ENCODE measurements around the gene MEX3D. TPM values are rescaled to one million over a fixed set of nuclear protein-coding genes. Genes with fewer than 3 reads are reported as not detected.
"Not testable (repeated sequence)": the region's sequence is repeated elsewhere in the genome, so short reads cannot be mapped to it uniquely, and the experiment has no call there.

MEX3D gene
- total RNA-seq, 2 donors from 2014 or later = 2.7 to 3.3 TPM

GRCh38 chr19:1522838-1523237, 45.3 kb downstream of the MEX3D start:
- no peak overlapping the region for H3K4me3 Mint-ChIP-seq
- H3K27ac Mint-ChIP-seq = no peak overlapping the region
- no peaks in the 10 kb centered on the region for H3K9me3 ChIP-seq (ENCODE audit: control insufficient read depth, low read length, poor library complexity, severe bottlenecking)
- peaks cover 8% of the 10 kb centered on the region for H3K36me3 Mint-ChIP-seq (ENCODE audit: low read depth)
- peaks cover 9% of the 10 kb centered on the region for H3K4me1 Mint-ChIP-seq
- peaks cover 31% of the 10 kb centered on the region for H3K27me3 Mint-ChIP-seq
- no peak for ATAC-seq
- no peak for DNase-seq

GRCh38 chr19:1522061-1522460, 46.1 kb downstream of the MEX3D start:
- H3K9me3 ChIP-seq (ENCODE audit: control insufficient read depth, low read length, poor library complexity, severe bottlenecking) = no peaks in the 10 kb centered on the region
- Mint-ChIP-seq H3K4me3 (no peak overlapping the region), H3K36me3 (ENCODE audit: low read depth) (peaks cover 8% of the 10 kb centered on the region), H3K27me3 (peaks cover 26% of the 10 kb centered on the region), H3K4me1 (peaks cover 9% of the 10 kb centered on the region), H3K27ac (no peak overlapping the region)
- DNase-seq (no peak), ATAC-seq (no peak)

GRCh38 chr19:1521636-1522035, 46.5 kb downstream of the MEX3D start:
- H3K4me3 Mint-ChIP-seq = no peak overlapping the region

DNA sequence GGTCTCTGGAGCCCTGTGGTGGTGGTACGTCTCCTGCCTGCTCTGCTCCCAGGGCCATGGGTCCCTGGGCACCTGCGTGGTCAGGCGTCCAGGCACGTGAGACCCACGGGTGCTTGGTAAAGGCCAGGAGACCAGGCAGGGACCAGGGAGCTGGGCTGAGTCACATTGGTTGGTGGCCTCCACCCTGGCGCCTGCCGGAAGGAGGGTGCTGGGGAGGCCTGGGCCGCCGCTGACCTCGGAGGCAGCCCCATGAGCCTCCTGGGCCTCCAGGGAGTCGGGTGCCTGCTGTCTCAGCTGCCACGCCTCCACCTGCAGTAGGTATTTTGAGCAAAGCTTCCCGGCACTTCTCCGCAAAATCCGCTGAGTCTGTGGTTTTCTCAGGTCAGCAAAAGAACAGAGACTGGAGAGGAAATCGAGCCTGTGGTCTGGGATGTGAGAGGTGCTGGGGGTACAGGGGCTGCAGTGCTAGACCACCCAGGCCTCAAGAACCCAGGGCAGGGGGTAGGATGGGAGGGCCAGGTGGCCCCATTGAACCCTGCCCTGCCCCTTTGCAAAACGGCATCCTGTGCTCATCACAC, 47.8 kb downstream of the MEX3D start:
- ATAC-seq = no peak
- H3K4me3 Mint-ChIP-seq = no peak overlapping the region
- DNase-seq = no peak

More at GRCh38 chr19:1521636-1522035, 46.5 kb downstream of the MEX3D start:
- Mint-ChIP-seq H3K27me3 (peaks cover 23% of the 10 kb centered on the region), H3K36me3 (ENCODE audit: low read depth) (peaks cover 8% of the 10 kb centered on the region), H3K27ac (no peak overlapping the region), H3K4me1 (peaks cover 9% of the 10 kb centered on the region)
- no peak for DNase-seq
- no peak for ATAC-seq
- H3K9me3 ChIP-seq (ENCODE audit: control insufficient read depth, low read length, poor library complexity, severe bottlenecking) = no peaks in the 10 kb centered on the region

GRCh38 chr19:1519802-1520201, 48.3 kb downstream of the MEX3D start:
- not testable (repeated sequence) for ATAC-seq; H3K4me1 Mint-ChIP-seq; H3K4me3 Mint-ChIP-seq; DNase-seq; H3K36me3 Mint-ChIP-seq (ENCODE audit: low read depth); H3K27me3 Mint-ChIP-seq; H3K9me3 ChIP-seq (ENCODE audit: control insufficient read depth, low read length, poor library complexity, severe bottlenecking); H3K27ac Mint-ChIP-seq

More for the DNA sequence above, 47.8 kb downstream of the MEX3D start:
- peaks cover 9% of the 10 kb centered on the region for H3K4me1 Mint-ChIP-seq
- peaks cover 11% of the 10 kb centered on the region for H3K27me3 Mint-ChIP-seq
- H3K36me3 Mint-ChIP-seq (ENCODE audit: low read depth) = peaks cover 8% of the 10 kb centered on the region
- H3K27ac Mint-ChIP-seq = no peak overlapping the region
- H3K9me3 ChIP-seq (ENCODE audit: control insufficient read depth, low read length, poor library complexity, severe bottlenecking) = no peaks in the 10 kb centered on the region

DNA sequence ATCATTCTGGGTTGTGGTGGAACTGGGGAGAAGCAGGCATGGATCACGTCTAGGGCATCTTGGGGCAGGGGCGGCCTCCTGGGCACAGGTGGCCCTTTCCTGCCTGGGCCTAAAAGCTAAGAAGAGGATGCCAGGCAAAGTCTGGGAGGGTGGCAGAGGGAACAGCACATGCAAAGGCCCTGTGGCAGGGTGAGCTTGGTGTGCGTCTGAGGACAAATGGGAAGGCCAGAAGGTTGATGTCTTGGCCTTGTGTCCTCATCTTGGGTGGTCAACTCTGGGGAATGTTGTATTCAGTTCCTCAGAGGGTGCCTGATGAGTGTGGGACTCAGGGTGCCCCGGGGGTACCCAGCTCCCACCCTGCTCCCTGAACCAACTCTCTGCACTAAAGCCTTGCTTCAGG, 49.7 kb downstream of the MEX3D start:
- no peak for ATAC-seq
- Mint-ChIP-seq H3K27me3 (no peaks in the 10 kb centered on the region), H3K4me1 (peaks cover 2% of the 10 kb centered on the region), H3K27ac (no peak overlapping the region), H3K4me3 (no peak overlapping the region), H3K36me3 (ENCODE audit: low read depth) (no peaks in the 10 kb centered on the region)
- no peak for DNase-seq
- no peaks in the 10 kb centered on the region for H3K9me3 ChIP-seq (ENCODE audit: control insufficient read depth, low read length, poor library complexity, severe bottlenecking)

DNA sequence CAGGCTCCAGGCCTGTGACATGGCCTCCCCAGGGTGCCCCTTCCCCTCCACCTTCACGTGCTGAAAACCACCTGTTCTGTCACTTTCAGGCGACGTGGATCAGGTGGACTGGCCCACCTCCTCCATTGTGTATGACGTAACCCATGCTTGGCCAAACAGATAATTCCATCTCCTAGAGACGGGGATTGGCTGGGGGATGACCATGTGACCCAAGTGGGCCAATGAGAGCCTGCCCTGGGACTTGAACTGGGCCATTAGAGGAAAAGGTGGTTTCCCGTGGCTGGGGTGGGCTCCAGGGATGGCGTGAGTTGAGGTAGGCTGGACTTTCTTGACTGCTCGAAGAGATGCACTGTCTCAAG, 51.8 kb downstream of the MEX3D start:
- Mint-ChIP-seq H3K27ac (no peak overlapping the region), H3K27me3 (no peaks in the 10 kb centered on the region), H3K36me3 (ENCODE audit: low read depth) (no peaks in the 10 kb centered on the region), H3K4me3 (peak overlapping the region; percentile 47), H3K4me1 (peaks cover 2% of the 10 kb centered on the region)
- H3K9me3 ChIP-seq (ENCODE audit: control insufficient read depth, low read length, poor library complexity, severe bottlenecking) = no peaks in the 10 kb centered on the region
- DNase-seq (no peak), ATAC-seq (no peak)

DNA sequence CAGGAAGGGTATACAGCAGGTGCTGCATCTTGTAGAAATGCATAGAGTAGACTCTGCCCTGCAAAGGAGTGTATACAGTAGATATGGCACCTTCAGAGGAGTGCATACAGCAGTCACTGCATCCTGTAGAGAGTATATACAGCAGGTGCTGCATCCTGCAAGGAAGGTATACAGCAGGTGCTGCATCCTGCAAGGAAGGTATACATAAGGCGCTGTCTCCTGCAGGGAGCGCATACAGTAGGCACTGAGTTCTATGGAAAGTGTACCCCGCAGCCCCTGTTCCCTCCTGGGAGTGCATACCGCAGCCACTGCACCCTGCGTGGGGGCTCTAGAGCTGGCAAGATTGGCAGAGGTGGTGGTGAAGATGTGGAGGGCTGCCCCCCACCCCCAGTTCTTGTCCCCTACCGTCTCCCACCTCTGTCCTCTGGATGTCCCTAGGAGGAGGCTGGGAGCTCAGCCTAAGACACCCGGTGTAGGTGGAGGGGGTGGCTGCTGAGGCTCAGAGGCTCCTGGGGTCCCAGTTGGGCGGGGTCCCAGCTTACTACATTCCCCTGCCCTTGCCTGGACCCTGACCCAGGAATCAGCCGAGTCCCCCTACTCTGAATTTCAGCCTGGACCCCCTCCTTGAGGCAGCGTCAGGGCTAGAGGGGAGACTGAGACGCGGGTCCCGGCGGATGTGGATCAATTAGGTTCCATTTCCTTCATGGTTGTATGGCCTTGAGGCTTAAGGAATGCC, 53.0 kb downstream of the MEX3D start:
- Mint-ChIP-seq H3K27me3 (no peaks in the 10 kb centered on the region), H3K27ac (no peak overlapping the region), H3K36me3 (ENCODE audit: low read depth) (no peaks in the 10 kb centered on the region), H3K4me3 (no peak overlapping the region), H3K4me1 (peaks cover 2% of the 10 kb centered on the region)
- no peak for DNase-seq
- no peaks in the 10 kb centered on the region for H3K9me3 ChIP-seq (ENCODE audit: control insufficient read depth, low read length, poor library complexity, severe bottlenecking)
- no peak for ATAC-seq

DNA sequence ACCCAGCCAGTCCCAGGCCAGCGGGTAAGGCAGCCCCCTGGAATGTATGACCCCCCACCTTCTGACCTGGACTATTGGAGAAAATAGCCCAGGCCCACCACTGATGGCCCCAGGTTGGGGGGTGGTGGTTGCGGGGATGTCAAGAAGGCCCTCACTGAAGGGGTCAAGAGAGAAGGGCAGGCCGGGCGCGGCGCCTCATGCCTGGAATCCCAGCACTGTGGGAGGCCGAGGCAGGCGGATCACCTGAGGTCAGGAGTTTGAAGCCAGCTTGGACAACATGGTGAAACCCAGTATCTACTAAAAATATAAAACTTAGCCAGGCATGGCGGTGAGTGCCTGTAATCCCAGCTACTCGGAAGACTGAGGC, 53.8 kb downstream of the MEX3D start:
- peaks cover 2% of the 10 kb centered on the region for H3K4me1 Mint-ChIP-seq
- H3K4me3 Mint-ChIP-seq = peak overlapping the region; percentile 70

GRCh38 chr19:1513499-1514294, 54.4 kb downstream of the MEX3D start:
- Mint-ChIP-seq H3K36me3 (ENCODE audit: low read depth) (peaks cover 4% of the 10 kb centered on the region), H3K27ac (no peak overlapping the region), H3K27me3 (no peaks in the 10 kb centered on the region), H3K4me3 (peak overlapping the region; percentile 70), H3K4me1 (peaks cover 2% of the 10 kb centered on the region)
- H3K9me3 ChIP-seq (ENCODE audit: control insufficient read depth, low read length, poor library complexity, severe bottlenecking) = no peaks in the 10 kb centered on the region
- ATAC-seq (peak; percentile 70), DNase-seq (peak; percentile 54 to 65 (median 64))

More for the DNA sequence above, 53.8 kb downstream of the MEX3D start:
- Mint-ChIP-seq H3K27ac (no peak overlapping the region), H3K36me3 (ENCODE audit: low read depth) (peaks cover 4% of the 10 kb centered on the region), H3K27me3 (no peaks in the 10 kb centered on the region)
- DNase-seq = no peak
- no peak for ATAC-seq
- H3K9me3 ChIP-seq (ENCODE audit: control insufficient read depth, low read length, poor library complexity, severe bottlenecking) = no peaks in the 10 kb centered on the region

GRCh38 chr19:1512671-1513498, 55.2 kb downstream of the MEX3D start, which contains the start of gene ADAMTSL5:
TSS of gene ADAMTSL5 (minus strand) at chr19:1513019. CDS start at chr19:1510943, 2,076 bp downstream.
- peak; percentile 71 for ATAC-seq
- peak within 1 kb of the TSS; percentile 11 for H3K27ac Mint-ChIP-seq
- DNase-seq = peak; percentile 34 to 50 (median 39)
- H3K9me3 ChIP-seq (ENCODE audit: control insufficient read depth, low read length, poor library complexity, severe bottlenecking) = no peaks in the 10 kb centered on the region
- H3K4me3 Mint-ChIP-seq = peak within 1 kb of the TSS; percentile 80
- H3K4me1 Mint-ChIP-seq = peaks cover 4% of the 10 kb centered on the region
- H3K27me3 Mint-ChIP-seq = no peaks in the 10 kb centered on the region
- H3K36me3 Mint-ChIP-seq (ENCODE audit: low read depth) = peaks cover 4% of the 10 kb centered on the region

- ATAC-seq (no peak), DNase-seq (no peak)
- H3K4me1 Mint-ChIP-seq = peaks cover 8% of the 10 kb centered on the region
- H3K36me3 Mint-ChIP-seq (ENCODE audit: low read depth) = peaks cover 4% of the 10 kb centered on the region
- H3K27ac Mint-ChIP-seq = peak overlapping the region; percentile 11
- H3K9me3 ChIP-seq (ENCODE audit: control insufficient read depth, low read length, poor library complexity, severe bottlenecking) = no peaks in the 10 kb centered on the region
- H3K4me3 Mint-ChIP-seq = peak overlapping the region; percentile 80
- H3K27me3 Mint-ChIP-seq = no peaks in the 10 kb centered on the region
These were observed 56.5 kb downstream of the MEX3D start for GRCh38 chr19:1511318-1512317.

Data from T-helper 17 cell (primary cell).